GM18861 (cell line): ENCODE measurements around the gene DAB1.

ENCODE experiments used
- ATAC-seq: cut with Tn5 transposase; IDR thresholded peaks from one replicate; pipeline ENCODE4 v1.9.1; 2021; ENCODE audit not compliant: unreplicated experiment

The DAB1 gene

GRCh38 chr1:57172040-57172439 is 251.8 kb downstream of the DAB1 start:
- ATAC-seq: no peak

GRCh38 chr1:57167997-57168396 is 255.9 kb downstream of the DAB1 start:
- ATAC-seq: peak; percentile 68

GRCh38 chr1:57165546-57165945 is 258.3 kb downstream of the DAB1 start:
- no peak for ATAC-seq

GRCh38 chr1:57164584-57164983 is 259.3 kb downstream of the DAB1 start:
- ATAC-seq: no peak

- ATAC-seq: no peak
Measured at GRCh38 chr1:57163789-57164188, 260.1 kb downstream of the DAB1 start.

GRCh38 chr1:57163325-57163724 is 260.5 kb downstream of the DAB1 start:
- ATAC-seq: no peak

- ATAC-seq: no peak
Measured at GRCh38 chr1:57162607-57163261, 261.1 kb downstream of the DAB1 start.

GRCh38 chr1:57160594-57160993 is 263.3 kb downstream of the DAB1 start:
- no peak for ATAC-seq

- ATAC-seq: no peak
Measured at GRCh38 chr1:57158604-57158998, 265.3 kb downstream of the DAB1 start.

- peak; percentile 57 for ATAC-seq
Measured at GRCh38 chr1:57157818-57158603, 265.8 kb downstream of the DAB1 start.

- ATAC-seq: no peak
Measured at GRCh38 chr1:57156907-57157306, 267.0 kb downstream of the DAB1 start.

- ATAC-seq: no peak
Measured at GRCh38 chr1:57146100-57146499, 277.8 kb downstream of the DAB1 start.

GRCh38 chr1:57142999-57143398 is 280.9 kb downstream of the DAB1 start:
- ATAC-seq: no peak

GRCh38 chr1:57142169-57142568 is 281.7 kb downstream of the DAB1 start:
- ATAC-seq: no peak

- ATAC-seq: no peak
Measured at GRCh38 chr1:57138432-57139078, 285.3 kb downstream of the DAB1 start.

GRCh38 chr1:57137980-57138379 is 285.9 kb downstream of the DAB1 start:
- ATAC-seq: no peak

GRCh38 chr1:57134803-57135202 is 289.1 kb downstream of the DAB1 start:
- no peak for ATAC-seq

- ATAC-seq: no peak
Measured at GRCh38 chr1:57133686-57134085, 290.2 kb downstream of the DAB1 start.

GRCh38 chr1:57132993-57133622 is 290.8 kb downstream of the DAB1 start:
- no peak for ATAC-seq

- ATAC-seq: no peak
Measured at GRCh38 chr1:57131701-57132394, 292.0 kb downstream of the DAB1 start.

- ATAC-seq: no peak
Measured at GRCh38 chr1:57131257-57131656, 292.6 kb downstream of the DAB1 start.
